Measurements from ENCODE around the gene UBE2L3. TPM values are rescaled to one million over a fixed set of nuclear protein-coding genes. Genes with fewer than 3 reads are reported as not detected.
"Not testable (repeated sequence)": the region's sequence is repeated elsewhere in the genome, so short reads cannot be mapped to it uniquely, and the experiment has no call there.

The UBE2L3 gene
- total and polyA plus RNA-seq, 10 of the 15 experiments (the other 5 are each of a cell fraction or from before 2014, with no cell fraction given): 55.7 to 168 (median 113) TPM

- ChIA-PET SMC1A (ENCODE audit: uncharacterized antibody, unreplicated experiment) (no interaction called here), POLR2A (no interaction called here), RAD21 (ENCODE audit: unreplicated experiment) (no interaction called here), CTCF (no interaction called here)
- DNase-seq (ENCODE audit: low read depth, low spot score) (no peak), ATAC-seq (no peak), FAIRE-seq (no peak)
- Histone ChIP-seq H3K9me3 (replicated peaks; ENCODE audit: control insufficient read depth, insufficient read depth, low read length) (no peaks in the 10 kb centered on the region), H3K27me3 (replicated peaks in 1 of 2; ENCODE audit: control insufficient read depth in 2 of 2, insufficient read depth in 2 of 2, low read length in 1 of 2) (no peaks in the 10 kb centered on the region), H3K36me3 (ENCODE audit: control insufficient read depth in 2 of 2, insufficient read depth in 2 of 2, low read length in 1 of 2) (peaks cover 34 to 37% of the 10 kb centered on the region in 2 experiments), H3K4me1 (ENCODE audit: control insufficient read depth, insufficient read depth, low read length) (peaks cover 5% of the 10 kb centered on the region), H3K9ac (ENCODE audit: control insufficient read depth, insufficient read depth, low read length) (no peak overlapping the region), H3K27ac (ENCODE audit: control insufficient read depth, insufficient read depth) (no peak overlapping the region), H3K79me2 (ENCODE audit: control insufficient read depth, insufficient read depth, low read length) (peaks cover 62% of the 10 kb centered on the region), H3K4me3 (no peak overlapping the region), H2AFZ (ENCODE audit: control insufficient read depth, low read depth, low read length) (no peak overlapping the region), H4K20me1 (ENCODE audit: control insufficient read depth, insufficient read depth) (peaks cover 18% of the 10 kb centered on the region), H3K4me2 (ENCODE audit: control insufficient read depth, insufficient read depth) (no peak overlapping the region)
- 95% methylated on average over 5 of the region's 5 CpGs for WGBS (ENCODE audit: insufficient coverage, insufficient replicate concordance, low lambda C conversion rate, missing lambda C conversion rate)
- in situ Hi-C loops (cut with MboI) (no loop called here), intact Hi-C loops (cut with micrococcal nuclease; ENCODE audit: unreplicated experiment) (no loop called here)
- TF ChIP-seq, protein P1, sequence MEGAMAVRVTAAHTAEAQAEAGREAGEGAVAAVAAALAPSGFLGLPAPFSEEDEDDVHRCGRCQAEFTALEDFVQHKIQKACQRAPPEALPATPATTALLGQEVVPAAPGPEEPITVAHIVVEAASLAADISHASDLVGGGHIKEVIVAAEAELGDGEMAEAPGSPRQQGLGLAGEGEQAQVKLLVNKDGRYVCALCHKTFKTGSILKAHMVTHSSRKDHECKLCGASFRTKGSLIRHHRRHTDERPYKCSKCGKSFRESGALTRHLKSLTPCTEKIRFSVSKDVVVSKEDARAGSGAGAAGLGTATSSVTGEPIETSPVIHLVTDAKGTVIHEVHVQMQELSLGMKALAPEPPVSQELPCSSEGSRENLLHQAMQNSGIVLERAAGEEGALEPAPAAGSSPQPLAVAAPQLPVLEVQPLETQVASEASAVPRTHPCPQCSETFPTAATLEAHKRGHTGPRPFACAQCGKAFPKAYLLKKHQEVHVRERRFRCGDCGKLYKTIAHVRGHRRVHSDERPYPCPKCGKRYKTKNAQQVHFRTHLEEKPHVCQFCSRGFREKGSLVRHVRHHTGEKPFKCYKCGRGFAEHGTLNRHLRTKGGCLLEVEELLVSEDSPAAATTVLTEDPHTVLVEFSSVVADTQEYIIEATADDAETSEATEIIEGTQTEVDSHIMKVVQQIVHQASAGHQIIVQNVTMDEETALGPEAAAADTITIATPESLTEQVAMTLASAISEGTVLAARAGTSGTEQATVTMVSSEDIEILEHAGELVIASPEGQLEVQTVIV (IDR thresholded peaks at IDR 0.05; ENCODE audit: borderline replicate concordance, partially characterized antibody): no peak
- no peak for TF ChIP-seq SP1 (IDR thresholded peaks at IDR 0.05; ENCODE audit: low read depth, low read length)
- no peak for TF ChIP-seq GATAD2B (conservative IDR thresholded peaks at IDR 0.05; ENCODE audit: low read depth)
- TF ChIP-seq, protein P2, sequence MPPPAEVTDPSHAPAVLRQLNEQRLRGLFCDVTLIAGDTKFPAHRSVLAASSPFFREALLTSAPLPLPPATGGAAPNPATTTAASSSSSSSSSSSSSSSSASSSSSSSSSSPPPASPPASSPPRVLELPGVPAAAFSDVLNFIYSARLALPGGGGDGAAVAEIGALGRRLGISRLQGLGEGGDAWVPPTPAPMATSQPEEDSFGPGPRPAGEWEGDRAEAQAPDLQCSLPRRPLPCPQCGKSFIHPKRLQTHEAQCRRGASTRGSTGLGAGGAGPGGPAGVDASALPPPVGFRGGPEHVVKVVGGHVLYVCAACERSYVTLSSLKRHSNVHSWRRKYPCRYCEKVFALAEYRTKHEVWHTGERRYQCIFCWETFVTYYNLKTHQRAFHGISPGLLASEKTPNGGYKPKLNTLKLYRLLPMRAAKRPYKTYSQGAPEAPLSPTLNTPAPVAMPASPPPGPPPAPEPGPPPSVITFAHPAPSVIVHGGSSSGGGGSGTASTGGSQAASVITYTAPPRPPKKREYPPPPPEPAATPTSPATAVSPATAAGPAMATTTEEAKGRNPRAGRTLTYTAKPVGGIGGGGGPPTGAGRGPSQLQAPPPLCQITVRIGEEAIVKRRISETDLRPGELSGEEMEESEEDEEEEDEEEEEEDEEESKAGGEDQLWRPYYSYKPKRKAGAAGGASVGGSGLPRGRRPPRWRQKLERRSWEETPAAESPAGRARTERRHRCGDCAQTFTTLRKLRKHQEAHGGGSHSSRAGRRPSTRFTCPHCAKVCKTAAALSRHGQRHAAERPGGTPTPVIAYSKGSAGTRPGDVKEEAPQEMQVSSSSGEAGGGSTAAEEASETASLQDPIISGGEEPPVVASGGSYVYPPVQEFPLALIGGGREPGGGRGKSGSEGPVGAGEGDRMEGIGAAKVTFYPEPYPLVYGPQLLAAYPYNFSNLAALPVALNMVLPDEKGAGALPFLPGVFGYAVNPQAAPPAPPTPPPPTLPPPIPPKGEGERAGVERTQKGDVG (CRISPR knock-in tag; IDR thresholded peaks at IDR 0.05): no peak
- TF ChIP-seq LARP7 (IDR thresholded peaks at IDR 0.05): no peak
- no peak for TF ChIP-seq SPI1 (IDR thresholded peaks at IDR 0.05; ENCODE audit: borderline replicate concordance, insufficient read depth, low read depth, low read length)
- TF ChIP-seq MTA2 (IDR thresholded peaks at IDR 0.05; ENCODE audit: low read depth): no peak
- TF ChIP-seq HDGF (IDR thresholded peaks at IDR 0.05): no peak
- no TSS peak for BruUV-seq (replicated peaks)
Observed at GRCh38 chr22:21594865-21595452, 27.4 kb downstream of the UBE2L3 start.

DNA sequence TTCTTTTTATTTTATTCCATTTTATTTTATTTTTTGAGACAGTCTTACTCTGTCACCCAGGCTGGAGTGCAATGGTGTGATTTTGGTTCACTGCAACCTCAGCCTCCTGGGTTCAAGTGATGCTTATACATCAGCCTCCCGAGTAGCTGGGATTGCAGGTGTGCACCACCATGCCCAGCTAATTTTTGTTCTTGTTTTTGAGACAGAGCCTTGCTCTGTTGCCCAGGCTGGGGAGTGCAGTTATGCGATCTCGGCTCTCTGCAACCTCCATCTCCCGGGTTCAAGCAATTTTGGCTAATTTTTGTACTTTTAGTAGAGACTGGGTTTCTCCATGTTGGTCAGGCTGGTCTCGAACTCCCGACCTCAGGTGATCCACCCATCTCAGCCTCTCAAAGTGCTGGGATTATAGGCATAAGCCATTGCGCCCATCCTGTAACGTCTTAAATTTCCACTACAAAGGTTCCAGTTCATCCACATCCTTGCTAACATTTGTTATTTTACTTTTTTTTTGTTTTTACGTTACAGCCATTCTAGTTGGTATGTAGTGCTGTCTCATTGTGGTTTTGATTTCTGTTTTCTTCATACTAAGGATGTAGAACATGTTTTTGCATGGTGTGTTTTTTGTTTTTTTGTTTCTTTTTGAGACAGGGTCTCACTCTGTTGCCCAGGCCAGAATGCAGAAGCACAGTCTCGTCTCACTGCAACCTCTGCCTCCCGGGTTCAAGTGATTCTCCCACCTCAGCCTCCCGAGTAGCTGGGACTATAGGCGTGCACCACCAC is 29.0 kb downstream of the UBE2L3 start:
- in situ Hi-C loops (cut with MboI); H3K27me3 ChIP-seq (replicated peaks in 1 of 2; ENCODE audit: control insufficient read depth in 2 of 2, insufficient read depth in 2 of 2, low read length in 1 of 2); BruUV-seq (replicated peaks); RAD21 ChIA-PET (ENCODE audit: unreplicated experiment); FAIRE-seq; H3K9ac ChIP-seq (ENCODE audit: control insufficient read depth, insufficient read depth, low read length); H3K27ac ChIP-seq (ENCODE audit: control insufficient read depth, insufficient read depth); H3K9me3 ChIP-seq (replicated peaks; ENCODE audit: control insufficient read depth, insufficient read depth, low read length); H4K20me1 ChIP-seq (ENCODE audit: control insufficient read depth, insufficient read depth); H2AFZ ChIP-seq (ENCODE audit: control insufficient read depth, low read depth, low read length); ATAC-seq; H3K4me3 ChIP-seq; H3K4me1 ChIP-seq (ENCODE audit: control insufficient read depth, insufficient read depth, low read length); H3K4me2 ChIP-seq (ENCODE audit: control insufficient read depth, insufficient read depth); DNase-seq (ENCODE audit: low read depth, low spot score); intact Hi-C loops (cut with micrococcal nuclease; ENCODE audit: unreplicated experiment): not testable (repeated sequence)
- WGBS (ENCODE audit: insufficient coverage, insufficient replicate concordance, low lambda C conversion rate, missing lambda C conversion rate): 91% methylated on average over 13 of the region's 13 CpGs
- ChIA-PET CTCF (interaction anchor here (0.9 to 1.1 kb wide), 2 partner anchors 10 to 33 kb away, joined by 3 read pairs; no protein-coding TSS in a partner anchor), POLR2A (interaction anchor here (1.5 kb wide), 1 partner anchor 10 kb away, joined by 6 read pairs; no protein-coding TSS in a partner anchor), SMC1A (ENCODE audit: uncharacterized antibody, unreplicated experiment) (interaction anchor here (1.1 kb wide), 1 partner anchor 9 kb away, joined by 3 read pairs; no protein-coding TSS in a partner anchor)
- H3K36me3 ChIP-seq (ENCODE audit: control insufficient read depth in 2 of 2, insufficient read depth in 2 of 2, low read length in 1 of 2): peaks cover 34 to 37% of the 10 kb centered on the region in 2 experiments
- H3K79me2 ChIP-seq (ENCODE audit: control insufficient read depth, insufficient read depth, low read length): peaks cover 49% of the 10 kb centered on the region
